Activated CD8-positive, alpha-beta memory T cell treated with anti-CD3 and anti-CD28 coated beads, Interleukin-2, amount 50 U/mL, for 1 hour (primary cell): ENCODE data around the gene FGF3.
"Not testable (repeated sequence)": the region's sequence is repeated elsewhere in the genome, so short reads cannot be mapped to it uniquely, and the experiment has no call there.

ENCODE experiments used
- DNase-seq: peaks from one replicate; pipeline ENCODE4 v3.0.0-alpha.2; 2020; ENCODE audit errors: extremely low read depth

Gene FGF3

GRCh38 chr11:69773626-69774353 lies 45.4 kb downstream of the FGF3 start:
- DNase-seq, result no peak

- DNase-seq, result no peak
Measured at GRCh38 chr11:69771466-69771865, 47.8 kb downstream of the FGF3 start.

- DNase-seq, result no peak
Measured at GRCh38 chr11:69770540-69770939, 48.7 kb downstream of the FGF3 start.

- DNase-seq, result no peak
Measured at GRCh38 chr11:69765498-69765995, 53.7 kb downstream of the FGF3 start.

- not testable (repeated sequence) for DNase-seq
Measured at GRCh38 chr11:69764918-69765317, 54.3 kb downstream of the FGF3 start.

- DNase-seq, result no peak
Measured at GRCh38 chr11:69760319-69760718, 58.9 kb downstream of the FGF3 start.
